A673 (cell line): ENCODE data around the gene ZNF624. TPM values are rescaled to one million over a fixed set of nuclear protein-coding genes. Genes with fewer than 3 reads are reported as not detected.

ENCODE experiments used
- BruUV-seq: library from RNA; stranded (reverse); fragments of 400-500 nt; replicated peaks from 2 replicates; lab custom pipeline; 2021; lab: Mats Ljungman, UMichigan
- CTCF ChIA-PET: fragments of 300-600 bp; sonication (Branson Sonifier 250); formaldehyde crosslinking; loops from one replicate; lab custom pipeline; 2022; ENCODE audit warnings: antibody characterized with exemption; lab: Charles Lee
- POLR2A ChIA-PET: fragments of 300-600 bp; sonication (Branson Sonifier 250); formaldehyde crosslinking; loops from one replicate; lab custom pipeline; 2022; ENCODE audit warnings: antibody characterized with exemption; ENCODE audit not compliant: low non-redundant PET; lab: Charles Lee
- DNase-seq: peaks from one replicate; pipeline ENCODE4 v3.0.0-alpha.2; 2015; ENCODE audit warnings: low spot score
- H3K27ac ChIP-seq: fragments of 200-600 bp; sonication (generic); 2 replicates; pipeline ENCODE4 v1.5.1; 2016; ENCODE audit warnings: mixed run types, low read depth, mild to moderate bottlenecking, mixed read lengths, antibody characterized with exemption, low read length; ENCODE audit not compliant: poor library complexity, severe bottlenecking
- H3K27me3 ChIP-seq: fragments of 200-600 bp; sonication (generic); replicated peaks from 2 replicates; pipeline ENCODE4 v1.6.1; 2017; ENCODE audit warnings: mixed run types, low read depth, mild to moderate bottlenecking, mixed read lengths, antibody characterized with exemption, low read length; ENCODE audit not compliant: insufficient read depth, poor library complexity
- H3K36me3 ChIP-seq: fragments of 200-600 bp; sonication (generic); 2 replicates; pipeline ENCODE4 v1.6.1; 2016; ENCODE audit warnings: mixed run types, mild to moderate bottlenecking, mixed read lengths, antibody characterized with exemption, low read length; ENCODE audit not compliant: insufficient read depth, poor library complexity, severe bottlenecking
- H3K4me1 ChIP-seq: fragments of 200-600 bp; sonication (generic); 2 replicates; pipeline ENCODE4 v1.6.1; 2017; ENCODE audit warnings: mixed run types, mild to moderate bottlenecking, mixed read lengths, antibody characterized with exemption, low read length; ENCODE audit not compliant: insufficient read depth, poor library complexity, severe bottlenecking
- H3K4me3 ChIP-seq: fragments of 200-600 bp; sonication (generic); 2 replicates; pipeline ENCODE4 v1.5.1; 2016; ENCODE audit warnings: low read depth, mixed run types, mild to moderate bottlenecking, mixed read lengths, low read length; ENCODE audit not compliant: poor library complexity, severe bottlenecking
- H3K9me3 ChIP-seq: fragments of 200-600 bp; sonication (generic); 2 replicates; pipeline ENCODE4 v1.6.1; 2016; ENCODE audit warnings: mixed run types, low read depth, mild to moderate bottlenecking, mixed read lengths, antibody characterized with exemption, low read length; ENCODE audit not compliant: poor library complexity, severe bottlenecking
- EZH2 ChIP-seq: fragments of 200-600 bp; sonication (generic); IDR thresholded peaks from 2 replicates; pipeline ENCODE4 v1.6.1; 2017; ENCODE audit warnings: borderline replicate concordance, low read depth, mild to moderate bottlenecking, mixed read lengths, antibody characterized with exemption, low read length; ENCODE audit not compliant: poor library complexity, severe bottlenecking
- intact Hi-C: fragments of 100-400 bp; cut with micrococcal nuclease; formaldehyde crosslinking; loops from one replicate; pipeline ENCODE4 v1.10.0; 2022; ENCODE audit not compliant: unreplicated experiment
- total RNA-seq: library from RNA; stranded (reverse); gene quantifications from 2 replicates; pipeline ENCODE4 v1.2.3, GENCODE V29; 2021
- TF ChIP-seq, protein P1 (sequence below): fragments of 300-800, 200-600 bp; sonication (generic); conservative IDR thresholded peaks from 2 replicates; pipeline ENCODE4 v1.5.1; 2017; ENCODE audit warnings: low read depth, mild to moderate bottlenecking, antibody characterized with exemption, low read length, moderate library complexity, mixed read lengths

The ZNF624 gene
- total RNA-seq, 1 experiment from 2014 or later = 9.2 TPM

DNA sequence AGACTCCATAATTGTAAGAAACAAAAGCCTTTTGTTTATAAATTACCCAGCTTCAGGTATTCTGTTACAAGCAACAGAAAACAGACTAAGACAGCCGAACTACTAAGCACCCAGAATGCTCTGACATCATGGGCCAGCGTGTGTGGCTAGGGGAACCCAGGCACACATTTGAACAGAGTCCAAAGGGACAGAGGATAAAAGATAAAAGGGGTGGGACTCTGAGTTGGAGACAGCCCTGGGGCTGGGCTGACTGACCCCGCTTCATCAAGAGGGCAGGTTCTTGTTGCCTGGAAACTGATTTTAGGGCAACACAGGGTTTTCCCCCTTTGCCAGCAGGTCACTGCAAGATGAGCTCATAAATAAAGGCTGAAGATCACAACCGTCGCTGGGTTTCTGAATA, 54.1 kb downstream of the ZNF624 start:
- CTCF ChIA-PET = no interaction called here

DNA sequence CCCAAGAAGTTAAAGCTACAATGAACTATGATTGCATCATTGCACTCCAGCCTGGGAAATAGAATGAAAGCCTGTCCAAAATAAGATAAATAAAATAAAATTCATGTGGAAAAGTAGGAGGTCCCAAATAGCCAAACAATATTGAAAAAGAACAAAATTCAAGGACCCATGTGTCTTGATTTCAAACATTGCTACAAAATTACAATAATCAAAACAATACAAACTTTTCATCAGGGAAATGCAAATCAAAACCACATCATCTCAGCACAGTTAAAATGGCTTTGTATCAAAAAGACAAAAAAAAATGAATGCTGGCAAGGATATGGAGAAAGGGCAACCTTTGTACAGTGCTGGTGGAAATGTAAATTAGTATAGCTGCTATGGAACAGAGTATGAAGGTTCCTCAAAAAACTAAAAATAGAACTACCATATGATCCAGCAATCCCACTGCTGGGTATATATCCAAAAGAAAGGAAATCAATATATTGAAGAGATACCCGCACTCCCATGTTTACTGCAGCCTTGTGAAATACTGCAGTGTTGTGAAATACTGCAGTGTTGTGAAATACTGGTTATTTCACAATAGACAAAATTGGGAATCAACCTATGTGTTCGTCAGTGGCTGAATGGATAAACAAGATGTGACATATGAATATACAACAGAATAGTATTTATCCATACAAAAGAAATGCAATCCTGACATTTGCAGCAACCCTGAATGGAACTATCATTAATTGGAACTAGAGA, 60.1 kb downstream of the ZNF624 start:
- no peak overlapping the region for H3K27ac ChIP-seq
- no peaks in the 10 kb centered on the region for H3K4me1 ChIP-seq
- no peaks in the 10 kb centered on the region for H3K27me3 ChIP-seq
- no peaks in the 10 kb centered on the region for H3K9me3 ChIP-seq
- no peak overlapping the region for H3K4me3 ChIP-seq
- ChIA-PET POLR2A (no interaction called here), CTCF (no interaction called here)
- DNase-seq = no peak
- no TSS peak for BruUV-seq
- intact Hi-C loops = no loop called here
- no peaks in the 10 kb centered on the region for H3K36me3 ChIP-seq
- TF ChIP-seq, protein P1, sequence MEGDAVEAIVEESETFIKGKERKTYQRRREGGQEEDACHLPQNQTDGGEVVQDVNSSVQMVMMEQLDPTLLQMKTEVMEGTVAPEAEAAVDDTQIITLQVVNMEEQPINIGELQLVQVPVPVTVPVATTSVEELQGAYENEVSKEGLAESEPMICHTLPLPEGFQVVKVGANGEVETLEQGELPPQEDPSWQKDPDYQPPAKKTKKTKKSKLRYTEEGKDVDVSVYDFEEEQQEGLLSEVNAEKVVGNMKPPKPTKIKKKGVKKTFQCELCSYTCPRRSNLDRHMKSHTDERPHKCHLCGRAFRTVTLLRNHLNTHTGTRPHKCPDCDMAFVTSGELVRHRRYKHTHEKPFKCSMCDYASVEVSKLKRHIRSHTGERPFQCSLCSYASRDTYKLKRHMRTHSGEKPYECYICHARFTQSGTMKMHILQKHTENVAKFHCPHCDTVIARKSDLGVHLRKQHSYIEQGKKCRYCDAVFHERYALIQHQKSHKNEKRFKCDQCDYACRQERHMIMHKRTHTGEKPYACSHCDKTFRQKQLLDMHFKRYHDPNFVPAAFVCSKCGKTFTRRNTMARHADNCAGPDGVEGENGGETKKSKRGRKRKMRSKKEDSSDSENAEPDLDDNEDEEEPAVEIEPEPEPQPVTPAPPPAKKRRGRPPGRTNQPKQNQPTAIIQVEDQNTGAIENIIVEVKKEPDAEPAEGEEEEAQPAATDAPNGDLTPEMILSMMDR = no peak
- no peak for TF ChIP-seq EZH2

More for the DNA sequence above, 54.1 kb downstream of the ZNF624 start:
- POLR2A ChIA-PET = no interaction called here
- intact Hi-C loops = no loop called here
- peaks cover 3% of the 10 kb centered on the region for H3K9me3 ChIP-seq
- no peaks in the 10 kb centered on the region for H3K36me3 ChIP-seq
- TF ChIP-seq, protein P1 = no peak
- no peak for TF ChIP-seq EZH2
- H3K4me3 ChIP-seq = no peak overlapping the region
- no peak overlapping the region for H3K27ac ChIP-seq
- BruUV-seq = no TSS peak
- DNase-seq = no peak
- no peaks in the 10 kb centered on the region for H3K27me3 ChIP-seq
- no peaks in the 10 kb centered on the region for H3K4me1 ChIP-seq

DNA sequence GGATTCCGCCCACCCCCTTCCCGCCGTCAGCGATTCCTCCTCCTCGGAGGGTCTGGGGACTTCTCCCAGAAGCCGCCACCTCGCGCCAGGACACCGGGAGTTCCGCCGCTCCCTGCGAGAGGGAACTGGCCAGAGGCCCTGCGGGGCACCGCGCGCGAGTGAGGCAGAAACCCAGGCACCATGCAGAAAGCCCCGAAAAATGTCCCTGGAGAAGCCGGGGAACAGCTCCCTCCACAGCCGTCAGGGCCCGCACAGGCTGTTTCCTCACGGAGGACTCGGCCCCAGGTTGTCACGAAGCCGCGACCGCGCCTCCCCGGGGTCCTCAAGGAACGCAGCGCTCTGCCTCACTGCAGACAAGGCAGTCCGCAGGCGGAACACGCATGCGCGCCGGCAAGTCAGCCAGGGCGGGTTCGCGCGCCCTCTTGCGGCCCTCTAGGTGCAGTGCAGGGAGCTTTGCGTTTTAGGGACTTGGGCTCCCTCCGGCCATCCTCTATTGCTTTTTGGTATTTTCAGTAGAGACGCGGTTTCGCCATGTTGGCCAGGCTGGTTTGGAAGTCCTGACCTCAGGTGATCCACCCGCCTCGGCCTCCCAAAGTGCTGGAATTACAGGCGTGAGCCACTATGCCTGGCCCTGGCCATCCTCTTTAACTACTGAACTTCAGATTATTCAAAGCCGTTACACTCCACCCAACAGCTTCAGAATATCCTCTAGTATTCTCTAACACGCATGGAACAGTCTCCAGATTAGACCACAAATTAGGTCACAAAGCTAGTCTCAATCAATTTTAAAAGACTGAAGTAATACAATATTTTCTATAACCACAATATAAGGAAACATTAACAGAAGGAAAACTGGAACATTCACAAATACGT, 64.3 kb downstream of the ZNF624 start:
- no peaks in the 10 kb centered on the region for H3K36me3 ChIP-seq
- no peaks in the 10 kb centered on the region for H3K4me1 ChIP-seq
- ChIA-PET CTCF (interaction anchor here (0.5 to 0.9 kb wide), 6 partner anchors 47 to 1062 kb away, joined by 3 to 5 read pairs (median 3); no protein-coding TSS in a partner anchor), POLR2A (no interaction called here)
- H3K27me3 ChIP-seq = no peaks in the 10 kb centered on the region
- BruUV-seq = no TSS peak
- H3K4me3 ChIP-seq = peak overlapping the region; percentile 55
- no peak overlapping the region for H3K27ac ChIP-seq
- TF ChIP-seq EZH2 = no peak
- TF ChIP-seq, protein P1 = peak; percentile 98
- intact Hi-C loops = no loop called here
- H3K9me3 ChIP-seq = no peaks in the 10 kb centered on the region
- peak; percentile 93 for DNase-seq
